HepG2 (cell line): ENCODE data around the gene DUSP9. TPM values are rescaled to one million over a fixed set of nuclear protein-coding genes. Genes with fewer than 3 reads are reported as not detected.
A peak's percentile ranks its signal among the peaks of the same experiment; 100 is the strongest.

Experiments used
- ARNTL ChIP-seq: sonication (generic); formaldehyde crosslinking; IDR thresholded peaks from 2 replicates; pipeline ENCODE4 v1.4.0; 2020; ENCODE audit warnings: mild to moderate bottlenecking, missing genetic modification reagents
- ATF7-NPFF ChIP-seq: sonication (generic); formaldehyde crosslinking; IDR thresholded peaks from 2 replicates; pipeline ENCODE4 v1.8.1; 2023; ENCODE audit warnings: mild to moderate bottlenecking, low read depth, missing genetic modification reagents, moderate library complexity
- BCL6 ChIP-seq: IDR thresholded peaks from 2 replicates; pipeline ENCODE4 v1.6.1; 2016; ENCODE audit warnings: missing genetic modification reagents, missing compliant biosample characterization
- HNRNPL ChIP-seq: fragments of 200-400 bp; formaldehyde crosslinking; IDR thresholded peaks from 2 replicates; pipeline ENCODE4 v1.6.1; 2017; ENCODE audit warnings: mild to moderate bottlenecking, low read depth, low read length
- HNRNPLL ChIP-seq: fragments of 200-400 bp; formaldehyde crosslinking; IDR thresholded peaks from 2 replicates; pipeline ENCODE4 v1.6.1; 2017; ENCODE audit warnings: mild to moderate bottlenecking, low read depth, low read length; ENCODE audit not compliant: poor library complexity, severe bottlenecking
- JUN ChIP-seq: sonication (generic); formaldehyde crosslinking; IDR thresholded peaks from 2 replicates; pipeline ENCODE4 v1.4.0; 2020; ENCODE audit warnings: mild to moderate bottlenecking, missing genetic modification reagents
- KDM3A ChIP-seq: IDR thresholded peaks from 2 replicates; pipeline ENCODE4 v1.6.1; 2018; ENCODE audit warnings: low read depth, missing compliant biosample characterization
- NFE2 ChIP-seq: sonication (generic); formaldehyde crosslinking; IDR thresholded peaks from 2 replicates; pipeline ENCODE4 v1.4.0; 2020; ENCODE audit warnings: missing genetic modification reagents
- RAD21 ChIP-seq: fragments of 450-650 bp; formaldehyde crosslinking; IDR thresholded peaks from 2 replicates; pipeline ENCODE4 v1.5.0; 2020; ENCODE audit warnings: mild to moderate bottlenecking
- RBAK ChIP-seq: sonication (generic); formaldehyde crosslinking; IDR thresholded peaks from 2 replicates; pipeline ENCODE4 v1.5.1; 2020; ENCODE audit warnings: mild to moderate bottlenecking, missing genetic modification reagents
- RBM22 ChIP-seq: fragments of 200-400 bp; formaldehyde crosslinking; optimal IDR thresholded peaks from 2 replicates; pipeline ENCODE3; 2017; ENCODE audit warnings: mild to moderate bottlenecking, low read length, moderate library complexity
- SRSF9 ChIP-seq: fragments of 200-400 bp; formaldehyde crosslinking; IDR thresholded peaks from 2 replicates; pipeline ENCODE4 v1.6.1; 2018; ENCODE audit warnings: borderline replicate concordance, mild to moderate bottlenecking, low read depth, low read length; ENCODE audit not compliant: insufficient read depth, poor library complexity, severe bottlenecking
- ZBTB7A ChIP-seq: sonication (generic); formaldehyde crosslinking; IDR thresholded peaks from 2 replicates; pipeline ENCODE4 v1.8.0; 2022; ENCODE audit warnings: mild to moderate bottlenecking, missing genetic modification reagents
- ZNF484 ChIP-seq: sonication (generic); formaldehyde crosslinking; IDR thresholded peaks from 2 replicates; pipeline ENCODE4 v1.5.1; 2020; ENCODE audit warnings: mild to moderate bottlenecking, low read depth, missing genetic modification reagents, borderline replicate concordance
- ZNF501 ChIP-seq: sonication (generic); formaldehyde crosslinking; IDR thresholded peaks from 2 replicates; pipeline ENCODE4 v1.5.1; 2020; ENCODE audit warnings: mild to moderate bottlenecking, moderate library complexity, missing genetic modification reagents
- polyA plus RNA-seq, 8 experiments: library from polyadenylated mRNA; depleted of rRNA in 3 of 8; stranded (reverse) in 7 of 8; unstranded in 1 of 8; fragments of >200 nt; fragmentation: Illumina TruSeq in 4 of 8; extraction: Trizol in 4 of 8; gene quantifications; 2 replicates each; pipeline versions ENCODE4 v1.2.1 to v1.2.3, GENCODE V29; 2011 to 2016; ENCODE audit warnings: low read depth in 4 of 8, missing spikeins in 1 of 8, mixed read lengths in 1 of 8; ENCODE audit not compliant: insufficient read depth in 1 of 8
- total RNA-seq, 5 experiments: library from RNA; depleted of rRNA; stranded (reverse); fragments of >200 nt; fragmentation: Illumina TruSeq; extraction: Trizol; gene quantifications; 2 replicates each; pipeline ENCODE4 v1.2.3, GENCODE V29; 2016; ENCODE audit warnings: low read depth in 1 of 5
- TF ChIP-seq, protein P1 (sequence below): sonication (generic); formaldehyde crosslinking; IDR thresholded peaks from 2 replicates; pipeline ENCODE4 v1.5.1; 2020; ENCODE audit warnings: mild to moderate bottlenecking, missing genetic modification reagents
- TF ChIP-seq, protein P2 (sequence below): sonication (generic); formaldehyde crosslinking; IDR thresholded peaks from 2 replicates; pipeline ENCODE4 v1.5.0; 2020; ENCODE audit warnings: missing genetic modification reagents
- TF ChIP-seq, protein P3 (sequence below): sonication (generic); formaldehyde crosslinking; IDR thresholded peaks from 2 replicates; pipeline ENCODE4 v1.5.1; 2020; ENCODE audit warnings: mild to moderate bottlenecking, missing genetic modification reagents, moderate library complexity

DUSP9 gene
- total and polyA plus RNA-seq, 2 of the 13 experiments (the other 11 are each of a cell fraction or from before 2014, with no cell fraction given) = 235 to 435 TPM

GRCh38 chrX:153643431-153644351 is 3.3 kb upstream of the DUSP9 start (continued):
- TF ChIP-seq NFE2 (no peak), KDM3A (no peak), HNRNPLL (peak; percentile 18), SRSF9 (no peak), HNRNPL (0 out of 2 replicates have a peak, but pooled peaks have one; percentile 3), RBAK (no peak), ATF7-NPFF (CRISPR knock-in tag) (no peak), RBM22 (no peak), BCL6 (CRISPR knock-in tag) (no peak), JUN (no peak), ARNTL (CRISPR knock-in tag) (0 out of 2 replicates have a peak, but pooled peaks have one; percentile 30), RAD21 (CRISPR knock-in tag) (0 out of 2 replicates have a peak, but pooled peaks have one; percentile 23), ZNF484 (CRISPR knock-in tag) (no peak), ZNF501 (CRISPR knock-in tag) (0 out of 2 replicates have a peak, but pooled peaks have one; percentile 16), ZBTB7A (CRISPR knock-in tag) (no peak)
- TF ChIP-seq, protein P1, sequence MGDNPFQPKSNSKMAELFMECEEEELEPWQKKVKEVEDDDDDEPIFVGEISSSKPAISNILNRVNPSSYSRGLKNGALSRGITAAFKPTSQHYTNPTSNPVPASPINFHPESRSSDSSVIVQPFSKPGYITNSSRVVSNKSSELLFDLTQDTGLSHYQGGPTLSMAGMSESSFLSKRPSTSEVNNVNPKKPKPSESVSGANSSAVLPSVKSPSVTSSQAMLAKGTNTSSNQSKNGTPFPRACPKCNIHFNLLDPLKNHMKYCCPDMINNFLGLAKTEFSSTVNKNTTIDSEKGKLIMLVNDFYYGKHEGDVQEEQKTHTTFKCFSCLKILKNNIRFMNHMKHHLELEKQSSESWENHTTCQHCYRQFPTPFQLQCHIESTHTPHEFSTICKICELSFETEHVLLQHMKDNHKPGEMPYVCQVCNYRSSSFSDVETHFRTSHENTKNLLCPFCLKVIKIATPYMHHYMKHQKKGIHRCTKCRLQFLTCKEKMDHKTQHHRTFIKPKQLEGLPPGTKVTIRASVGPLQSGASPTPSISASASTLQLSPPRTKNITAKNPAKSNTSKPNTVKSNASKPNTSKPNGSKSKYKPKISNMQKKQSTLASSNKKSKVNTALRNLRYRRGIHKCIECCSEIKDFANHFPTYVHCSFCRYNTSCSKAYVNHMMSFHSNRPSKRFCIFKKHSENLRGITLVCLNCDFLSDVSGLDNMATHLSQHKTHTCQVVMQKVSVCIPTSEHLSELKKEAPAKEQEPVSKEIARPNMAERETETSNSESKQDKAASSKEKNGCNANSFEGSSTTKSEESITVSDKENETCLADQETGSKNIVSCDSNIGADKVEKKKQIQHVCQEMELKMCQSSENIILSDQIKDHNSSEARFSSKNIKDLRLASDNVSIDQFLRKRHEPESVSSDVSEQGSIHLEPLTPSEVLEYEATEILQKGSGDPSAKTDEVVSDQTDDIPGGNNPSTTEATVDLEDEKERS (CRISPR knock-in tag) = no peak
- TF ChIP-seq, protein P2, sequence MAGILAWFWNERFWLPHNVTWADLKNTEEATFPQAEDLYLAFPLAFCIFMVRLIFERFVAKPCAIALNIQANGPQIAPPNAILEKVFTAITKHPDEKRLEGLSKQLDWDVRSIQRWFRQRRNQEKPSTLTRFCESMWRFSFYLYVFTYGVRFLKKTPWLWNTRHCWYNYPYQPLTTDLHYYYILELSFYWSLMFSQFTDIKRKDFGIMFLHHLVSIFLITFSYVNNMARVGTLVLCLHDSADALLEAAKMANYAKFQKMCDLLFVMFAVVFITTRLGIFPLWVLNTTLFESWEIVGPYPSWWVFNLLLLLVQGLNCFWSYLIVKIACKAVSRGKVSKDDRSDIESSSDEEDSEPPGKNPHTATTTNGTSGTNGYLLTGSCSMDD (CRISPR knock-in tag) = no peak
- TF ChIP-seq, protein P3, sequence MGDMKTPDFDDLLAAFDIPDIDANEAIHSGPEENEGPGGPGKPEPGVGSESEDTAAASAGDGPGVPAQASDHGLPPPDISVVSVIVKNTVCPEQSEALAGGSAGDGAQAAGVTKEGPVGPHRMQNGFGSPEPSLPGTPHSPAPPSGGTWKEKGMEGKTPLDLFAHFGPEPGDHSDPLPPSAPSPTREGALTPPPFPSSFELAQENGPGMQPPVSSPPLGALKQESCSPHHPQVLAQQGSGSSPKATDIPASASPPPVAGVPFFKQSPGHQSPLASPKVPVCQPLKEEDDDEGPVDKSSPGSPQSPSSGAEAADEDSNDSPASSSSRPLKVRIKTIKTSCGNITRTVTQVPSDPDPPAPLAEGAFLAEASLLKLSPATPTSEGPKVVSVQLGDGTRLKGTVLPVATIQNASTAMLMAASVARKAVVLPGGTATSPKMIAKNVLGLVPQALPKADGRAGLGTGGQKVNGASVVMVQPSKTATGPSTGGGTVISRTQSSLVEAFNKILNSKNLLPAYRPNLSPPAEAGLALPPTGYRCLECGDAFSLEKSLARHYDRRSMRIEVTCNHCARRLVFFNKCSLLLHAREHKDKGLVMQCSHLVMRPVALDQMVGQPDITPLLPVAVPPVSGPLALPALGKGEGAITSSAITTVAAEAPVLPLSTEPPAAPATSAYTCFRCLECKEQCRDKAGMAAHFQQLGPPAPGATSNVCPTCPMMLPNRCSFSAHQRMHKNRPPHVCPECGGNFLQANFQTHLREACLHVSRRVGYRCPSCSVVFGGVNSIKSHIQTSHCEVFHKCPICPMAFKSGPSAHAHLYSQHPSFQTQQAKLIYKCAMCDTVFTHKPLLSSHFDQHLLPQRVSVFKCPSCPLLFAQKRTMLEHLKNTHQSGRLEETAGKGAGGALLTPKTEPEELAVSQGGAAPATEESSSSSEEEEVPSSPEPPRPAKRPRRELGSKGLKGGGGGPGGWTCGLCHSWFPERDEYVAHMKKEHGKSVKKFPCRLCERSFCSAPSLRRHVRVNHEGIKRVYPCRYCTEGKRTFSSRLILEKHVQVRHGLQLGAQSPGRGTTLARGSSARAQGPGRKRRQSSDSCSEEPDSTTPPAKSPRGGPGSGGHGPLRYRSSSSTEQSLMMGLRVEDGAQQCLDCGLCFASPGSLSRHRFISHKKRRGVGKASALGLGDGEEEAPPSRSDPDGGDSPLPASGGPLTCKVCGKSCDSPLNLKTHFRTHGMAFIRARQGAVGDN (CRISPR knock-in tag) = peak; percentile 14; the same call in 1 of the 2 replicates
